IPS-15b (cell line): Measurements from ENCODE around the gene GPR27.

Experiments
- H3K27me3 ChIP-seq: one replicate; pipeline ENCODE4 v1.6.1; 2013; ENCODE audit warnings: low read length; ENCODE audit not compliant: control insufficient read depth, insufficient read depth
- H3K36me3 ChIP-seq: one replicate; pipeline ENCODE4 v1.6.1; 2013; ENCODE audit warnings: low read length; ENCODE audit not compliant: control insufficient read depth, insufficient read depth
- H3K4me1 ChIP-seq: one replicate; pipeline ENCODE4 v1.6.1; 2013; ENCODE audit warnings: mild to moderate bottlenecking, low read length; ENCODE audit not compliant: control insufficient read depth, insufficient read depth
- H3K4me3 ChIP-seq: one replicate; pipeline ENCODE4 v1.5.1; 2013; ENCODE audit warnings: low read depth, low read length
- H3K9ac ChIP-seq: one replicate; pipeline ENCODE4 v1.6.1; 2013; ENCODE audit warnings: low read depth, mild to moderate bottlenecking, low read length
- H3K9me3 ChIP-seq: one replicate; pipeline ENCODE4 v1.6.1; 2013; ENCODE audit warnings: mild to moderate bottlenecking, low read length; ENCODE audit not compliant: control insufficient read depth, insufficient read depth

GPR27 gene, protein sequence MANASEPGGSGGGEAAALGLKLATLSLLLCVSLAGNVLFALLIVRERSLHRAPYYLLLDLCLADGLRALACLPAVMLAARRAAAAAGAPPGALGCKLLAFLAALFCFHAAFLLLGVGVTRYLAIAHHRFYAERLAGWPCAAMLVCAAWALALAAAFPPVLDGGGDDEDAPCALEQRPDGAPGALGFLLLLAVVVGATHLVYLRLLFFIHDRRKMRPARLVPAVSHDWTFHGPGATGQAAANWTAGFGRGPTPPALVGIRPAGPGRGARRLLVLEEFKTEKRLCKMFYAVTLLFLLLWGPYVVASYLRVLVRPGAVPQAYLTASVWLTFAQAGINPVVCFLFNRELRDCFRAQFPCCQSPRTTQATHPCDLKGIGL

DNA sequence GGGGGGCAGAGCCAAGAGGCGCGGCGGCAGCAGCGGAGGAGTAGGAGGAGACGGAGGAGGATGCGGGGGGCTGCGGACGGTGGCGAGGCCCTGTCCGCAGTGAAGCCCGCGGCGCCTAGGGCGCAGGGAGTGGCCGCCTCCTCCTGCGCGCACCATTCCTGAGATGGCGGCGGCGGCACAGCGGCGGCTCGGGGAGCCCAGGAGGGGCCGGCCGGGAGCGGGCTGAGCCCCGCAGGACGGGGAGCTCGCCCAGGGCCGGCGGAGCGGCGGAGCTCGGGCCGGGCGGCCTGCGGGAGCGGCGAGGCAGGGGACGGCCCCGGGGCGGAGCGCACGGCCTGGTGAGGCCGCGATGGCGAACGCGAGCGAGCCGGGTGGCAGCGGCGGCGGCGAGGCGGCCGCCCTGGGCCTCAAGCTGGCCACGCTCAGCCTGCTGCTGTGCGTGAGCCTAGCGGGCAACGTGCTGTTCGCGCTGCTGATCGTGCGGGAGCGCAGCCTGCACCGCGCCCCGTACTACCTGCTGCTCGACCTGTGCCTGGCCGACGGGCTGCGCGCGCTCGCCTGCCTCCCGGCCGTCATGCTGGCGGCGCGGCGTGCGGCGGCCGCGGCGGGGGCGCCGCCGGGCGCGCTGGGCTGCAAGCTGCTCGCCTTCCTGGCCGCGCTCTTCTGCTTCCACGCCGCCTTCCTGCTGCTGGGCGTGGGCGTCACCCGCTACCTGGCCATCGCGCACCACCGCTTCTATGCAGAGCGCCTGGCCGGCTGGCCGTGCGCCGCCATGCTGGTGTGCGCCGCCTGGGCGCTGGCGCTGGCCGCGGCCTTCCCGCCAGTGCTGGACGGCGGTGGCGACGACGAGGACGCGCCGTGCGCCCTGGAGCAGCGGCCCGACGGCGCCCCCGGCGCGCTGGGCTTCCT, at the start of gene GPR27:
TSS of gene GPR27 (plus strand) at position 155 of the 909 bp plus-strand sequence. CDS start at position 350, 195 bp downstream.
- H3K9ac ChIP-seq: no peak within 1 kb of the TSS
- no peaks in the 10 kb centered on the region for H3K9me3 ChIP-seq
- no peaks in the 10 kb centered on the region for H3K36me3 ChIP-seq
- no peaks in the 10 kb centered on the region for H3K4me1 ChIP-seq
- peak within 1 kb of the TSS; percentile 66 for H3K4me3 ChIP-seq
- H3K27me3 ChIP-seq: peaks cover 44% of the 10 kb centered on the region

DNA sequence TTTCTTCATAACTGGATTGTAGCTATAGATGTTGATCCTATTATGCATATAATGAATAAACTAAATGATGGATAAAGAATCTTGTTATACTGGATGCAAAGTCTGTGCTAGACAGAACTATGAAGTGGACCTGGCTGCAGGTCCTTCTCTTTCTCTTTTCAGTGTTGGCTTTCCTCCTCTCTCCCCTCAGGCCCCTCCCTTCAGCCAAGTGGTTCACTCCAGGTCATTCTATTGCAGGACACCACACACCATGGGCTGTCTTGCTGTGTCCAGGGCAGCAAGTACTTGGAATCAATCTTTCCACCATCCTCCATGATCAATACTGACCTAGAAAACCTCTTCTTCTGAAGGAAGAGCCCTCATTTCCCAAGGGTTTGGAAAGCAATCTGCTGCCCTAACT, 48.7 kb upstream of the GPR27 start:
- no peak overlapping the region for H3K9ac ChIP-seq
- H3K9me3 ChIP-seq: no peaks in the 10 kb centered on the region
- H3K4me1 ChIP-seq: no peaks in the 10 kb centered on the region
- H3K27me3 ChIP-seq: no peaks in the 10 kb centered on the region
- H3K36me3 ChIP-seq: no peaks in the 10 kb centered on the region
- no peak overlapping the region for H3K4me3 ChIP-seq

DNA sequence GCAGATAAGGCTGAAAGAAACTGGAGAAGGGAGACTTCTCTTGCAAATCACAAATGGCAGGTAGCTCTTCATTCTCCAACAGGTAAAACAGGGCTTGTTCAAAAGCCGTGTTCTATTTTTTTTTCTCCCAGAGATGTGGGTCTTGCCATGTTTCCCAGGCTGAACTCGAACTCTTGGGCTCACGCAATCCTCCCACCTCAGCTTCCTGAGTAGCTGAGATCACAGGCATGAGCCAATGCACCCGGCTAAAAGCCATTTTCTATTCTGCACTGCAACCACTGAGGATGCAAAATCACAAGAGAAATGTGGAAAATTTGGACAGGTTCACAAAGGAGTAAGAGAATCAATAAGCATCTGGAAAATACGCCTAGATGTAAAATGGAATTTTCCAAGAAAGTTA, 48.0 kb upstream of the GPR27 start:
- no peaks in the 10 kb centered on the region for H3K9me3 ChIP-seq
- H3K4me1 ChIP-seq: no peaks in the 10 kb centered on the region
- H3K36me3 ChIP-seq: no peaks in the 10 kb centered on the region
- no peak overlapping the region for H3K9ac ChIP-seq
- no peak overlapping the region for H3K4me3 ChIP-seq
- H3K27me3 ChIP-seq: no peaks in the 10 kb centered on the region

DNA sequence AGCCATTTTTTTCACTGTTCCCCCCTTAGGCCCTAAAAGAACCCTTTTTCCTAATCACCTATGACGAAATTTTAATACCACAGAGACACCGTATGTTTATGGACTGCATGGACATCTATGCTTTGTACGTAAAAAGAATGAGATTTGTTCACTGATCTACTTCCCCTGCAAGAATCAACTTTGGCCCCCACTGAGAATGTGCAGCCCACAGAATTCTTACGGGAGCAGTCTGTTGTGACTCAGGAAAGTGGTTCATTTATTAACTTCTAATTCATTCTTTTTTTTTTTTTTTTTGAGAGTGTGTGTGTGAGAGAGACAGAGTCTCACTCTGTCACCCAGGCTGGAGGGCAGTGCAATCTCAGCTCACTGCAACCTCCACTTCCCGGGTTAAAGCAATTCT, 46.1 kb upstream of the GPR27 start:
- H3K9ac ChIP-seq: no peak overlapping the region
- H3K4me1 ChIP-seq: no peaks in the 10 kb centered on the region
- no peaks in the 10 kb centered on the region for H3K27me3 ChIP-seq
- H3K9me3 ChIP-seq: no peaks in the 10 kb centered on the region
- no peaks in the 10 kb centered on the region for H3K36me3 ChIP-seq
- H3K4me3 ChIP-seq: no peak overlapping the region

DNA sequence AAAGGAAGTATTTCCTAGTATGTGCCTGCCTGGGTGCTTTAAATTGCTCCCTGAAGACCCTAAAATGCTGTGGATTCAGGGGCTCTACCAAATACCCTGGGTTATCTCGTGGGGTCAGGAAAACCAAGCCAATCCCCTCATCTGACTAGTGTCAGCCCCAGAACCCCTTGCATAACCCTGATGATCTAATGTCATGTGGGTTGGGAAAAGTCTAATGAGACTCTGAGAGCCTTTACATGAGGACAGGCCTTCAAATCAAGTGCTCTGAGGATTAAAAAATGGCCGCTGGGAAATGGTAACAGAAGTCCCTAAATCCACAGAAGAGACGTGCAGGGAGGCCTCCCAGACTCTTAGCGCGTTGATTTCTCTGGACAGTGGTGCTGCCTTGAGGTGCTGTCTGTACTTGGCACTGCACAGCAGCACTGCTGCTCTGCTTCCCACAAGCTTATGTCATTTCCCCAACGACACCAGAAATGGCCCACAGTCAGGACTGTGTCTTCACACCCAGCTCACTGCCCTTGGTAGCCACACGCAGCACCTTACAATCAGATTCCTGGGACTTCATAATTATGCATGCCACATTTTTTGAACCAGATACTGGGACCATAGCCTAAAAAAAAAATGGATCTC, 45.1 kb upstream of the GPR27 start:
- no peaks in the 10 kb centered on the region for H3K27me3 ChIP-seq
- H3K4me1 ChIP-seq: no peaks in the 10 kb centered on the region
- H3K4me3 ChIP-seq: no peak overlapping the region
- H3K36me3 ChIP-seq: no peaks in the 10 kb centered on the region
- no peaks in the 10 kb centered on the region for H3K9me3 ChIP-seq
- no peak overlapping the region for H3K9ac ChIP-seq

DNA sequence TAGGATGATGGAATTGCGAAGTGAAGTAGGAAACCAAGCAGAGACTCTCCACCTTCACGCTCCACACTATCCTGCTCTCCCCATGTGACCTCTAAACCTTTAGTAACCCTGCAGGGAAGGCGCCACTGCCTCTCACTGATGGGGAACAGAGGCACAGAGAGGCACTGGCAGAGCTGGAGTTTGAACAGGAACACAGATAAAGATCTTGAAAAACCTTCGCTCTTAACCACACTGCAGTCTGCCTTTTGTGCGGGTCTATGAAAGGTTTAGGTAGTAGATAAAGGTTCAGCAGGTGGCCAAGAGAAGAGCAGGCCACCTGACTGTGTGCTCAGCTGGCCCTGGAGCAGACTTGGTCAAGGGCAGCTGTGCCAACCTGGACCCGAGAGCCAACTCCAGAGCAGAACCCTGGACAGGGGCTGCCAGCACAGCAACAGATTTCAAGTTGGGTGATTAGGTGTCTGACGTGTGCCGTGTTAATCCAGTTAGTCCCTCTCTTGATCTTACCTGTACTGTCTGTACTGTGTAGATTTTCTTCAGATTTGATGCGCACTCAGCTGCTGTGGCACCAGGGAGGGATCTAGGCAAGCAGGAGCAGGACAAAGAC, 43.6 kb upstream of the GPR27 start:
- Histone ChIP-seq H3K27me3 (no peaks in the 10 kb centered on the region), H3K9me3 (no peaks in the 10 kb centered on the region), H3K36me3 (no peaks in the 10 kb centered on the region), H3K4me1 (no peaks in the 10 kb centered on the region), H3K4me3 (no peak overlapping the region), H3K9ac (no peak overlapping the region)

DNA sequence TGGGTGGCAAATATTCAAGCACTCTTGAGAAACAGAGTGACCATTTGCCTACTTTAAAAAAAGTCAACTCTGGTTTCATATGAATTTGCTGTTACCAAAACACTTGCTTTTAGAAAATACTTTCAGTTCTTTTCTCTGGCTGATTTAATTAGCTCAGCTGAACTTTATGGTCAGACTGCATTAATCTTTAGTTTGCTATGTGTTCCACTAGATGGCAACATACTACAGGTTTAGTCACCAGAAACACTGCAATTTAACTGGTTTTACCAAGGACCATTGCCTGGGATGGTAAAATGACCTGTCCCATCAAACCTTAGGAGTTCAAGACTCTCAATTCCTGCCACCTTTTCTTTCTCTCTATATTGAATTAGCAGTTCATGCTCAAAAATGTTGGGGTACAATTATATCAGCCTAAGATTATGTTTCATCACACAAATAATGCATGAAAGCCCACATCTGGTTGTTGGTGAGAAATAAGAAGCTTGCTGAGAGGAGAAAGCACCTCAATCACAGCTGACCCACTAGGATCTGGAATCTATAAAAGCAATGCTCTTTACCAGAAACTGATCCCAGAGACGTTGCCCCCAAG, 42.7 kb upstream of the GPR27 start:
- no peaks in the 10 kb centered on the region for H3K9me3 ChIP-seq
- no peaks in the 10 kb centered on the region for H3K36me3 ChIP-seq
- H3K9ac ChIP-seq: no peak overlapping the region
- no peaks in the 10 kb centered on the region for H3K27me3 ChIP-seq
- H3K4me3 ChIP-seq: no peak overlapping the region
- H3K4me1 ChIP-seq: no peaks in the 10 kb centered on the region

DNA sequence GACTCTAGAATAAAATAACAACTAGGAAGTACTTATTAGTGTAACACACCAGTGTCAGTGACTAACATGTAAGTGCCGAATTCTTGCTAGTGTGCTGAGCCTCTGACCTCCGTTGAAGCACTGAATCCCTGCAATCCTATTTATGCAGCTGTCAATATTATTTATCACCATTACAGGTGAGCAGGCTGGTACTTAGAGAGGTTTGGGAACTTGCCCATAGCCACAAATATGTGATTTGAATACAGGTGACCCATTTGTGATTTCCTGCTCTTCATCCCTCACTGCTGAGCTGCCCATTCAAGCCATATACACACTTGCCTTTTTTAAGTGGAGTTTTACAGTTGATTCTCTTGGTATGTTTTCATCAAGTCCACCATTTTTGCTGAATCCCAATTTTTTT, 40.6 kb upstream of the GPR27 start:
- Histone ChIP-seq H3K27me3 (no peaks in the 10 kb centered on the region), H3K9me3 (no peaks in the 10 kb centered on the region), H3K36me3 (no peaks in the 10 kb centered on the region), H3K9ac (no peak overlapping the region), H3K4me3 (no peak overlapping the region), H3K4me1 (no peaks in the 10 kb centered on the region)

DNA sequence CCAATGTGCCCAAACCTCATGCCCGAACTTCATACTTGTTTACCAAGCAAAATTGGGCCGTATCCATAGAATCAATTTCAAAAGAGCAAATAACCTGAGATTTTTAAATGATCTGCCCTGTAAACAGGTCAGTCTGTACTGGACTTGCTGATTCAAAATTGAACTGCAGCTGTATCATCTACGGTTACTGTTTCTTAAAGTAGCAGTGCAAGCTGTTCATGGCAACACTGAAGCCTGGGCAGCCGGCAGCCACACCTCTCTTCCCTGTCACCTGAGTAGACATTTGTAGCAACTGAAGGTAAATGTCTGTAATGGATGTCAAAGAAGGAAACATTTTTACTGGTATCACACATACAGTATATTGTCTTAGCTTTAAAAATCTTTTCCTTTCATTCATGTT, 39.1 kb upstream of the GPR27 start:
- H3K9me3 ChIP-seq: no peaks in the 10 kb centered on the region
- H3K27me3 ChIP-seq: no peaks in the 10 kb centered on the region
- no peak overlapping the region for H3K4me3 ChIP-seq
- no peak overlapping the region for H3K9ac ChIP-seq
- H3K36me3 ChIP-seq: no peaks in the 10 kb centered on the region
- H3K4me1 ChIP-seq: no peaks in the 10 kb centered on the region

DNA sequence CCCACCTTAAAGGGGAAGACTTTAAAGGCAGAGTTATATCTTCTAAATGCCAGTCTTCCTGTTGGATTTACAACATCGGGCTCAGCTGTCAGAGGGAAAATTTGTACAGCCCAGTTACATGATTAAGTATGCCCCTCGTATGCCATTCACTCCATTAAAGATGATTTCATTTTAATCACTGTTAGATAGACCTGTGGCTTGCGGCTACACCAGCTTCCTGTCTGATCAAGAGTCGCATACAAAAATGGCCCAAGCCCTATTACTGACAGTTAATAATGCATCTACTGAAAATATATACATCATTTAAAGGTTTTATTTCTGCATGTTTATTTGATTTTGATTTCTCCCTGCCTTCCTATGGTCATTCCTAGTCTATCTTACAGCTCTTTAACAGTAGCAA, 35.6 kb upstream of the GPR27 start:
- Histone ChIP-seq H3K4me3 (no peak overlapping the region), H3K9ac (no peak overlapping the region), H3K4me1 (no peaks in the 10 kb centered on the region), H3K36me3 (no peaks in the 10 kb centered on the region), H3K27me3 (peaks cover 9% of the 10 kb centered on the region), H3K9me3 (no peaks in the 10 kb centered on the region)

DNA sequence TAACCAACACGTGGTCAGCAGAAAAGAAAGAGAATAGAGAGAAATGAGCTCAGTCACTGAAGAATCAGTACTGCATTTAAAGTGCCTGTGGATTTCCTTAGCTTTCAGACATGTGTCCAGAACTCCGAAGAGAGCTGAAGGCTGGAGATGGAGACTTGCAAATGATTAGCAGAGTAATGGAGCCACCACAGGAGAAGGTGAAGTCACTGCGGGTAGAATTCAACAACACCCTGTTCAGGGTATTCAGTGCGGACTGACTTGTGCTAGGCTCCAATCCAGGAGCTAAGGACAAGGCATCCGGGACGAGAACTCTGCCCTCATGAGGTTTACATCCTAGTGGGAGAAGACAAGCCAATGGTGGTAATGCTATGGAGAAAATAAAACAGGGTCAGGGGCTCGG, 32.7 kb upstream of the GPR27 start:
- Histone ChIP-seq H3K9ac (no peak overlapping the region), H3K9me3 (no peaks in the 10 kb centered on the region), H3K27me3 (peaks cover 28% of the 10 kb centered on the region), H3K4me3 (no peak overlapping the region), H3K36me3 (no peaks in the 10 kb centered on the region), H3K4me1 (peaks cover 3% of the 10 kb centered on the region)
